Parathyroid adenoma (tissue), 2 donors: ENCODE measurements around the gene LPO.

Experiments
- H2AFZ ChIP-seq: fragments of 300-600 bp; sonication (generic); one replicate; pipeline ENCODE4 v1.7.0; 2017; ENCODE audit warnings: antibody characterized with exemption, mild to moderate bottlenecking
- H3K27ac ChIP-seq: fragments of 300-600 bp; sonication (generic); one replicate; pipeline ENCODE4 v1.7.0; 2017
- H3K27me3 ChIP-seq: fragments of 300-600 bp; sonication (generic); one replicate; pipeline ENCODE4 v1.7.0; 2017; ENCODE audit warnings: low read length; ENCODE audit not compliant: control insufficient read depth, insufficient read depth
- H3K36me3 ChIP-seq: fragments of 300-600 bp; sonication (generic); one replicate; pipeline ENCODE4 v1.7.0; 2017; ENCODE audit warnings: low read length; ENCODE audit not compliant: control insufficient read depth, insufficient read depth
- H3K4me1 ChIP-seq: fragments of 300-600 bp; sonication (generic); one replicate; pipeline ENCODE4 v1.7.0; 2017; ENCODE audit warnings: control low read depth
- H3K4me2 ChIP-seq: fragments of 300-600 bp; sonication (generic); one replicate; pipeline ENCODE4 v1.7.0; 2017; ENCODE audit warnings: low read length
- H3K4me3 ChIP-seq: fragments of 300-600 bp; sonication (generic); one replicate; pipeline ENCODE4 v1.7.0; 2017; ENCODE audit warnings: low read depth, low read length
- H3K79me2 ChIP-seq: fragments of 300-600 bp; sonication (generic); one replicate; pipeline ENCODE4 v1.7.0; 2017; ENCODE audit warnings: control low read depth
- H3K9ac ChIP-seq: fragments of 300-600 bp; sonication (generic); one replicate; pipeline ENCODE4 v1.7.0; 2017; ENCODE audit warnings: mild to moderate bottlenecking
- H3K9me3 ChIP-seq: fragments of 300-600 bp; sonication (generic); one replicate; pipeline ENCODE4 v1.7.0; 2017; ENCODE audit warnings: low read length; ENCODE audit not compliant: control insufficient read depth
- CTCF ChIP-seq: fragments of 300-600 bp; sonication (generic); IDR thresholded peaks from one replicate; pipeline ENCODE4 v1.7.0; 2017; ENCODE audit warnings: antibody characterized with exemption, mild to moderate bottlenecking
- donor health status: primary hyperparathyroidism.

The LPO gene

GRCh38 chr17:58302171-58302918 is 64.0 kb downstream of the LPO start:
- Histone ChIP-seq H3K4me1 (no peaks in the 10 kb centered on the region), H3K27me3 (no peaks in the 10 kb centered on the region), H3K79me2 (no peaks in the 10 kb centered on the region), H3K27ac (no peak overlapping the region), H3K9ac (no peak overlapping the region), H3K4me2 (no peak overlapping the region), H3K36me3 (no peaks in the 10 kb centered on the region), H3K9me3 (no peaks in the 10 kb centered on the region), H2AFZ (no peak overlapping the region), H3K4me3 (no peak overlapping the region)
- no peak for TF ChIP-seq CTCF

GRCh38 chr17:58302919-58303585 is 64.7 kb downstream of the LPO start:
- TF ChIP-seq CTCF: no peak
- H3K9ac ChIP-seq: no peak overlapping the region
- H3K4me3 ChIP-seq: no peak overlapping the region
- H3K27ac ChIP-seq: no peak overlapping the region
- H3K9me3 ChIP-seq: no peaks in the 10 kb centered on the region
- no peak overlapping the region for H3K4me2 ChIP-seq
- no peaks in the 10 kb centered on the region for H3K36me3 ChIP-seq
- no peak overlapping the region for H2AFZ ChIP-seq
- no peaks in the 10 kb centered on the region for H3K79me2 ChIP-seq
- H3K4me1 ChIP-seq: no peaks in the 10 kb centered on the region
- no peaks in the 10 kb centered on the region for H3K27me3 ChIP-seq

- Histone ChIP-seq H3K27ac (no peak overlapping the region), H3K9me3 (no peaks in the 10 kb centered on the region), H3K4me1 (no peaks in the 10 kb centered on the region)
Measured at GRCh38 chr17:58303971-58304749, 65.8 kb downstream of the LPO start.

GRCh38 chr17:58304750-58305486 is 66.5 kb downstream of the LPO start:
- H3K36me3 ChIP-seq: no peaks in the 10 kb centered on the region
- H3K9ac ChIP-seq: no peak overlapping the region
- H3K4me1 ChIP-seq: no peaks in the 10 kb centered on the region

More at GRCh38 chr17:58303971-58304749, 65.8 kb downstream of the LPO start:
- H2AFZ ChIP-seq: no peak overlapping the region
- H3K9ac ChIP-seq: no peak overlapping the region
- H3K4me2 ChIP-seq: no peak overlapping the region
- H3K27me3 ChIP-seq: no peaks in the 10 kb centered on the region
- no peak overlapping the region for H3K4me3 ChIP-seq
- H3K79me2 ChIP-seq: no peaks in the 10 kb centered on the region
- no peaks in the 10 kb centered on the region for H3K36me3 ChIP-seq
- TF ChIP-seq CTCF: peak; percentile 79

More at GRCh38 chr17:58304750-58305486, 66.5 kb downstream of the LPO start:
- no peaks in the 10 kb centered on the region for H3K27me3 ChIP-seq
- H3K9me3 ChIP-seq: no peaks in the 10 kb centered on the region
- TF ChIP-seq CTCF: no peak
- no peak overlapping the region for H2AFZ ChIP-seq
- no peak overlapping the region for H3K4me2 ChIP-seq
- no peak overlapping the region for H3K27ac ChIP-seq
- no peak overlapping the region for H3K4me3 ChIP-seq
- no peaks in the 10 kb centered on the region for H3K79me2 ChIP-seq
